Measurements from ENCODE around the gene HUS1B.
"Not testable (repeated sequence)": the region's sequence is repeated elsewhere in the genome, so short reads cannot be mapped to it uniquely, and the experiment has no call there.

The HUS1B gene

GRCh38 chr6:678520-678919 lies 21.6 kb upstream of the HUS1B start:
- DNase-seq: no peak

DNA sequence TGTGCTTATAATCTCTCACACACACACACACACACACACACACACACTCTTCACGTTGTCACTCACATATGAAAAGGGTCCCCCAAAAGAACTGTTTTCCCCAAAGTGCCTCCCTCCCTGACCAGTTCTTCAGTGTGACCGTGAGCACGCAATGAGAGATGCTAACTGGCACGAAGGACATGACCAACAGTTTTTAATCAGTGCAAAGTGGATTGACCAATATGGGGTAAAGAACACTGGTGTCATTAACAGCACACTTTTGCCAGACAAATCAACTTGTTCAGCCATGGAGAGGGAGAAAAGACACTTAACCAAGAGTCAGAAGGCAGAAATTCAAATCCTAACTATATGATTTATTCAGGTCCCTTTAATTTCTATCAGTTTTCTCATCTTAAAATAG lies 21.0 kb upstream of the HUS1B start:
- DNase-seq: no peak

DNA sequence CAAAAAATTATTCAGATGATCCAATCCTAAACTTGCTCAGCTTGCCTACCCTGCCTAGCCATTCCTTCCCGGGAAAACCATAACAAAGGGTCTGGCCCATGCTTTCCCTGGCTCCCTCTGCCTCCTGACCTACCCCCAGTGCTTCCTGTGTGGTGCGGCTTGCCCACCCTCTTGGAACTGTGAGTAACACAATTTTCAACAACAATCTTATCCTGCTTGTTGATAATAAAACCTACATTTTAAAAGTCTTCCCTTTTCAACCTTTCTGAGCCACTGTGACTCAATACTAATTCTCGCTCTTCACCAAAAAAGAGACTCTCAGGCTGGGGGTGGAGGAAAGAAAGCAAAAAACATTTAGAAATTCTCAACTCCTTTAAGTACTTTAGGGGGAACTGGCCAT lies 18.1 kb upstream of the HUS1B start:
- DNase-seq: no peak

DNA sequence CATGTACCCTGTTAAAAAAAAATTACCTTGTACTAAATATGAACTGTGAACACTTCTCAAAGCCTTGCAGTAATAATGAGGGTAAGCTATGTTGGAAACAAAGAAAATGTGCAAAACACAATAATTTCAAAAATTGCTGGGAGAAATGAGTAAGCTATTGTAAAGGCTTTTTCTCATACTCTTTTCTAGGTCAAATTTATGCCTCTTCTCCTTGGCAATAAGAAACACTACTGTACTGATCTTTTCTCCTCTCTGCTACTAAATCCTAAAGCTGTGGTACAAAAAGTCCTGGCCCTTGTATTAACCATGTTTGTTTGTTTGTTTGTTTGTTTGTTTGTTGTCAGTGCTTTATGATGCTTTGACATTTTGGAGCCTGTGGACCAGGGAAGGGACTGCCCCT lies 17.5 kb upstream of the HUS1B start:
- DNase-seq: no peak

DNA sequence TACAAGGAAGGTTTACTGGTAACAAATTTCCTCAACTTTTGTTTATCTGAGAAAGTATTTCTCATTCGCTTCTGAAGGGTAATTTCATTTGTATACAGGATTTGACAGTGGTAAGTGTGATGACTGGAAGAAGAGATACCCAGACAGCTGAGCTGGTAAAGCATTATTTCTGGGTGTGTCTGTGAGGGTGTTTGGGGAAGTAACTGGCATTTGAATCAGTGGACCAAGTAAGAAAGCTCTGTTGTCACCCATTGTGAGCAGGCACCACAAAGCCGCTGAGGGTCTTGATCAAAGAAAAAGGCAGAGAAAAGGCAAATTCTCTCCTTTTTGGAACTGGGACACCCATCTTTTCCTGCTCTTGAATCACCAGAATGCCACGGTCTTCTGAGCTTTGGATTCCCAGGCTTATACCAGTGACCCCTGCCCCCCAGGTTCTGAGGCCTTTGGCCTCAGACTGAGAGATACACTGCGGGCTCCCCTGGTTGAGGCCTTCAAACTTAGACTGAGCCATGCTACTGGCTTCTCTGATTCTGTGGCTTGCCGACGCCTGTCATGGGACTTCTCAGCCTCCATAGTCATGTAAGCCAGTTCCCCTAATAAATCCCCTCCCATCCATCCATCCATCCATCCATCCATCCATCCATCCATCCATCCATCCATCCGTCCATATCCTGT lies 10.5 kb upstream of the HUS1B start:
- no peak for DNase-seq

- no peak for DNase-seq
Observed at GRCh38 chr6:665403-666267, 8.7 kb upstream of the HUS1B start.

- not testable (repeated sequence) for DNase-seq
Observed at GRCh38 chr6:663788-664187, 6.9 kb upstream of the HUS1B start.

DNA sequence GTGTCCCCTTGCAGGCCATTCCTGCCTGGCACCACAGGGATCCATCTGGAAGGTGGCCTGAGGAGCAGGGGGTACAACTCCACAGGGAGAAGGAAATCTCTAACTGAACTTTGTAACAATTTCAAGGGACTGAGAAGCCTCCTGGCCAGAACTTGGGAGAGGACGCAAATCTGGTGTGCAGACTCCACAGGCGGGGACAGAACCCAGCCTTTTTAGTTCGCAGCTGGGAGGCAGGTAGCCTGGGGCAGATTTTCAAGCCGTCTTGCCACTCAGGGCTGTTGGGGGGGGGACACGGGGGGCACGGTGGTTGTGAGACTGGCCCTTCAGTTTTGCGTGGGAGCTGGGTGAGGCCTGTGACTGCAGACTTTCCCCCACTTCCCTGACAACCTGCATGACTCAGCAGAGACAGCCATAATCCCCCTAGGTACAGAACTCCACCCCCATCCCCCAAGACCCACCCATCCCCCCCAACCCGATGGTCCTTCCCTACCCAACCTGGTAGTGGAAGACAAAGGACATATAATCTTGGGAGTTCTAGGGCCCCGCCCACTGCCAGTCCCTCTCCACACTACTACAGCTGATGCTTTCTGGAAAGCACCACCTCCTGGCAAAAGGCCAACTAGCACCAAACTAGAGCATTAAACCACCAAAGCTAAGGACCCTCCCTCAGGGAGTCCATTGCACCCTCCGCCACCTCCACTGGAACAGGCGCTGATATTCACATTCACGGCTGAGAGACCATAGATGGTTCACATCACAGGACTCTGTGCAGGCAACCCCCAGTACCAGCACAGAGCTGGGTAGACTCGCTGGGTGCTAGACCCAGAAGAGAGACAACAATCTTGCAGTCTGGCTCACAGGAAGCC lies 3.0 kb upstream of the HUS1B start:
- DNase-seq: no peak

GRCh38 chr6:658244-658643 lies 1.3 kb upstream of the HUS1B start:
- DNase-seq: no peak

DNA sequence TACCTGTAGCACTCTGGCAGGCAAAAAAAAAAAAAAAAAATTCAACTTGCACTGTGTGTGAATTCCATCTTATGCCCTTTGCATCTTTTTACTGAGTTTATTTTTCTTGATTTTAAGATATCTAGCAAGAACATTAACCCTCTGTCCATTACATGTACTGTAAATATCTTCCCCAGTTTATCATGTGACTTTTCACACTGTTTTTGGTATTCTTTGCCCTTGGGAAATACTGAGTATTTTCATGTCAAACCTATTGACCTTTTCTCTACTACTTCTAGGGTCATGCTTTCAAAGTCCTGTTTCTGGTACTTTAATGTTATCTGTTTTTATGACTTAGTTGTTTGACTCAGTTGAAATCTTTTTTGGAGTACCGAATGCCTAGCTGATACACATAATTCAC lies 843 bp upstream of the HUS1B start:
- DNase-seq: no peak

- DNase-seq: no peak
Observed at GRCh38 chr6:654136-654535, 2.8 kb downstream of the HUS1B start.

- no peak for DNase-seq
Observed at GRCh38 chr6:652865-653264, 4.0 kb downstream of the HUS1B start.

GRCh38 chr6:650098-650497 lies 6.8 kb downstream of the HUS1B start:
- DNase-seq: no peak

- no peak for DNase-seq
Observed at GRCh38 chr6:642805-643204, 14.1 kb downstream of the HUS1B start.

DNA sequence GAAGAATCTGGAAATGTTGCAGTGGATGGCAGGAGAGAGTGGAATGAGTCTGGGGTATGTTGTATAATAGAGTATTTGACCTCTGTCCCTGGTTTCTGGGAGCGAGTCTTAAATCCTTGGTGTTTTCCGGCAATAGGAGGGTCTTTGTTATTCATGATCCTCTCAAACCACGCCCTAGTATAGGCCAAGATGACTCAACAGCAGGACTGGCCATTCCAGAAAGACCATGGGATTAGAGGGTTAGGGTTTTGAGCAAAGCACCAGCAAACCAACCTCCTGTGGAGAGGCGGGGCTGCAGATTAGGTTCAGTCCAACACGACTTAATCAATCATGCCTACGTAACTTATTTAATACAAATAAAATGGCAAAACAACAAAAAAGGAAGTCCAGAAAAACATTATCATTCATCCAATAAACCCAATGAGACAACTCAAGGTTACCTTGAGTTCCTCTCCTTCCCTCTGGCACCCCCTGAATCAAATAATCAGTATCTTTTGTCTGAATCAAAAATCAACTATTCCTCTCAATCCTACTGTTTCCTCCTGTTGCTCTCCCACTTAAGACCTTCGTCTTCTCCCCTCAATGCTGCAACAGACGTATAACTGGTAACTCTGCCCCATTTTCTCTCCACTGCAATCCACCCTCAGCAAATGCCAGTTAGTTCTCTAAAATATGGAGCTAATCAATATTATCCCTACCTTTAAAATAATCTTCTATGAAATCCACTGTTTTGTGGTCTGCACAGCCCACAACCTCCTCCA lies 15.5 kb downstream of the HUS1B start:
- no peak for DNase-seq

GRCh38 chr6:636488-636887 lies 20.4 kb downstream of the HUS1B start:
- DNase-seq: no peak

DNA sequence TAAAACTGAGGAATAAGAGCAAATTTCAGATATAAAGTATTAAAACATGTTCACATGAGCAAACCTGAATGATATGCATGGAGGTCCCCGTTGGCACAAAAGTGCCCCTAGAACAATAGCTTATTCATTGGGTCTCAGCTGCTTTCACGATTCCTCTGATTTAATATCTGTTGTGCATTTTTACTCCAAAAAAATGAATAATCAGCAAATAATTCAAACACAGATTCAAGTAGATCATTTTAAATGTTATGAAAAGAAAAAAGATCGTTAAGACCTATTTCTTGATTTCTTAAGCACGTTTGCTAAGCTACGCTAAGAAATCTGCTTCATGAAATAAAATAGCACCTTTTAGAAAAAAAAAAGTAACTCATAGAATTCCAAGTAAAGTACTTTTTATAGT lies 21.7 kb downstream of the HUS1B start:
- DNase-seq: no peak

- DNase-seq: no peak
Observed at GRCh38 chr6:633611-634010, 23.3 kb downstream of the HUS1B start.

DNA sequence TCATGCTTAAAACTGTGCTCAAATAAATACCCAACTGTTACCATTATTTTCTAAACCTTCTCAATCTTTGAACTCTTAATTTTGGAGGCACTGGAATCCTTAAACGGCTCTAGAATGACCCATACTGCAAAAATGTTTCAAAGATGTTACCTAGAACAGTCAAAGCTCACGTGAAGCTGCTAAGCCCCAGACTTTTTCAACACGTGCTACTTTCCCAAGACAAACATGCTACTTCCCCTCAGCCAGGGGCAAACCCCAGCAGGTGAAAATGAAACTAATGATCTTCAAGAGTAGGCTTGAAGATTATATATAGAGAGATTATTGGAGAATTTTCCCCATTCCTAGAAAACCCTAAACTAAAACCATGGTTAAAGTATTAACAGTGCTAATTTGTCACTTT lies 28.1 kb downstream of the HUS1B start:
- DNase-seq: no peak

DNA sequence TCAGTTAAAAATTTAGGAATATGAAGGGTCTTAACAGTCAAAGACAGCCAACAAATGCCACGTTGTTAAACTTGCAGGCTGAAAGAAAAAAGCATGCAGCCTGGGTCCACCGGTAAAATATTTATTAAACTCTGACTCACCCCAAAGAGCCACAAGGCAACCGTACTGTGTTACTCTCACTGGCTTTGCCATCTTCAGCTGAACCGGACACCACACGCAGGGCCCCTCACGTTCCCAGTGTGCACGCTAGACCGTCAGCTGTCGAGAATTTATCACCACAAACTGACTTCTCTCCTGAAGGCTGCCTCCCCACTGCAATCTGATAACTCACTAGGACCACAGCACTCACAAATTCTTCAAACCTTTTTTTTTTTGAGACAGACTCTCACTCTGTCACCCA lies 30.7 kb downstream of the HUS1B start:
- DNase-seq: no peak

GRCh38 chr6:624979-625378 lies 31.9 kb downstream of the HUS1B start:
- DNase-seq: no peak

- no peak for DNase-seq
Observed at GRCh38 chr6:622462-622861, 34.4 kb downstream of the HUS1B start.

DNA sequence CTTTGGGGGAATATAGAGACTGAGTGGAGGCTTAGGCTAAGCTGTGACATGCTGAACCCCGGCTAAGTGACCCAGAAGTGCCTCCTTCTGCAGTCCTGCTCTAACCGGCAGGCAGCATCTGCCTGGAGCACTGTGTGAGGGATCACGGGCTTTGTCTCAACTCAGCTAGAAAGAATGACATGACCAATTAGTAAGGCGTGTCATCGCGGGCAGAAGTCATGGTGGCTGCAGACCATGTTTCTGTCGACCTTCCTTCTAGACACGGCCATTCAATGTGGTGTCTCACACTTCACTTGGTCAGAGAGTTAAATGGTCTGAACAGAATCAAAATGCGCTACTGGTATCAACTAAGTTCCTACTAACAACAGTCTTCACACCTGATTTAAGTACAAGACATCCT lies 35.0 kb downstream of the HUS1B start:
- DNase-seq: no peak

Data from DMS153 (cell line).